HL-60/S4 (cell line): ENCODE data around the gene TPI1.

Experiments
- in situ Hi-C: fragments of 300-500 bp; cut with MboI; formaldehyde crosslinking; loops from 2 replicates; pipeline ENCODE4 v1.14.3; 2022; ENCODE audit warnings: low sequenced_read_pairs

Gene TPI1

GRCh38 chr12:6827982-6828780, 39.1 kb upstream of the TPI1 start, which contains the start of gene P3H3:
Gene P3H3 (plus strand): TSS chr12:6828407. CDS start chr12:6828441, 34 bp downstream.
- in situ Hi-C loops, result loop anchor here (5.0 kb wide), 1 partner anchor 76 kb away; the partner anchor contains the start of gene MLF2

- in situ Hi-C loops, result loop anchor here (5.0 kb wide), 1 partner anchor 77 kb away; the partner anchor contains the start of gene MLF2
These were observed 38.4 kb upstream of the TPI1 start for GRCh38 chr12:6828781-6829535.

GRCh38 chr12:6829536-6830220, 37.7 kb upstream of the TPI1 start:
- in situ Hi-C loops, result loop anchor here (5.0 kb wide), 1 partner anchor 77 kb away; the partner anchor contains the start of gene MLF2

- in situ Hi-C loops, result no loop called here
These were observed 36.9 kb upstream of the TPI1 start for GRCh38 chr12:6830286-6830890.

GRCh38 chr12:6830999-6831398, 36.3 kb upstream of the TPI1 start:
- in situ Hi-C loops, result no loop called here

- in situ Hi-C loops, result no loop called here
These were observed 35.8 kb upstream of the TPI1 start for GRCh38 chr12:6831450-6831995.

GRCh38 chr12:6832125-6832524, 35.2 kb upstream of the TPI1 start:
- in situ Hi-C loops, result no loop called here

- in situ Hi-C loops, result no loop called here
These were observed 34.0 kb upstream of the TPI1 start for GRCh38 chr12:6833189-6833890.

- in situ Hi-C loops, result no loop called here
These were observed 33.1 kb upstream of the TPI1 start for GRCh38 chr12:6834254-6834653.

GRCh38 chr12:6834873-6835272, 32.5 kb upstream of the TPI1 start:
- in situ Hi-C loops, result no loop called here

- in situ Hi-C loops, result no loop called here
These were observed 30.5 kb upstream of the TPI1 start for GRCh38 chr12:6836851-6837250.

GRCh38 chr12:6837370-6838060, 29.8 kb upstream of the TPI1 start:
- in situ Hi-C loops, result no loop called here

GRCh38 chr12:6838854-6839253, 28.5 kb upstream of the TPI1 start:
- in situ Hi-C loops, result no loop called here

- in situ Hi-C loops, result no loop called here
These were observed 27.7 kb upstream of the TPI1 start for GRCh38 chr12:6839482-6840201.

GRCh38 chr12:6840330-6840729, 27.0 kb upstream of the TPI1 start:
- in situ Hi-C loops, result no loop called here

- in situ Hi-C loops, result no loop called here
These were observed 26.4 kb upstream of the TPI1 start, which contains the start of gene GNB3 for GRCh38 chr12:6840761-6841515. Gene GNB3 (plus strand): TSS chr12:6840925. CDS start chr12:6841288, 363 bp downstream.

- in situ Hi-C loops, result no loop called here
These were observed 25.3 kb upstream of the TPI1 start for GRCh38 chr12:6842075-6842474.
